ENCODE results near the gene TOR4A.

TOR4A gene

GRCh38 chr9:137309368-137310188 is 32.1 kb downstream of the TOR4A start:
- no peak for FAIRE-seq

GRCh38 chr9:137310189-137311052 is 32.9 kb downstream of the TOR4A start:
- no peak for FAIRE-seq

GRCh38 chr9:137311171-137311985 is 33.9 kb downstream of the TOR4A start:
- FAIRE-seq = no peak

GRCh38 chr9:137311986-137312851 is 34.7 kb downstream of the TOR4A start:
- no peak for FAIRE-seq

GRCh38 chr9:137312852-137313325 is 35.4 kb downstream of the TOR4A start:
- no peak for FAIRE-seq

- FAIRE-seq = no peak
Observed at GRCh38 chr9:137313326-137313936, 35.9 kb downstream of the TOR4A start.

GRCh38 chr9:137313956-137314560 is 36.5 kb downstream of the TOR4A start:
- no peak for FAIRE-seq

- no peak for FAIRE-seq
Observed at GRCh38 chr9:137314561-137315560, 37.3 kb downstream of the TOR4A start.

GRCh38 chr9:137315581-137316011 is 38.1 kb downstream of the TOR4A start:
- no peak for FAIRE-seq

GRCh38 chr9:137316012-137316981 is 38.8 kb downstream of the TOR4A start:
- no peak for FAIRE-seq

GRCh38 chr9:137317021-137317717 is 39.6 kb downstream of the TOR4A start:
- no peak for FAIRE-seq

- FAIRE-seq = no peak
Observed at GRCh38 chr9:137317718-137318511, 40.4 kb downstream of the TOR4A start.

- no peak for FAIRE-seq
Observed at GRCh38 chr9:137318602-137319001, 41.1 kb downstream of the TOR4A start.

GRCh38 chr9:137319011-137319738 is 41.6 kb downstream of the TOR4A start:
- no peak for FAIRE-seq

GRCh38 chr9:137319739-137320551 is 42.4 kb downstream of the TOR4A start:
- FAIRE-seq = no peak
